Urothelium cell line (cell line): ENCODE measurements around the gene MLANA.

Source experiments
- DNase-seq: peaks from one replicate; pipeline ENCODE4 v3.0.0; 2011; ENCODE audit warnings: low spot score, mixed read lengths
- FAIRE-seq: peaks from 2 replicates; lab custom pipeline; 2011; peaks lifted over from hg19 to GRCh38; lab: Jason Lieb, UNC

MLANA gene

DNA sequence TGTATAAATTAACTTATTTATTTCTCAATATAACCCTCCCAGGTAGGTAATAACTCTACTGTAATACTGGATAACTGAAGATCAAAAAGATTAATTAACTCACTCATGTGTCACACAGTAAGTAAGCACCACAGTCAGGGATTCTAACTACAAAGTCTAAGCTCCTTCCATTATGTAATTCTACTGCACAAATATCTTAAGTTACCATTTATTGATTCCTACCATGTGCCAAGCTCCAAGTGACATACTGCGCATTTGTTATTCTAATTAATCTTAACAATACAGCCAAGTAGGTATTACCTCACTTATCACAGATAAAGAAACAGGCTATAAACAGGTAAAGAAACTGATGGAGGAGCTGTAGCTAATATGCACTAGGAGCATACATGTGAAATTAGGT, 66.5 kb downstream of the MLANA start:
- DNase-seq (no peak), FAIRE-seq (no peak)

DNA sequence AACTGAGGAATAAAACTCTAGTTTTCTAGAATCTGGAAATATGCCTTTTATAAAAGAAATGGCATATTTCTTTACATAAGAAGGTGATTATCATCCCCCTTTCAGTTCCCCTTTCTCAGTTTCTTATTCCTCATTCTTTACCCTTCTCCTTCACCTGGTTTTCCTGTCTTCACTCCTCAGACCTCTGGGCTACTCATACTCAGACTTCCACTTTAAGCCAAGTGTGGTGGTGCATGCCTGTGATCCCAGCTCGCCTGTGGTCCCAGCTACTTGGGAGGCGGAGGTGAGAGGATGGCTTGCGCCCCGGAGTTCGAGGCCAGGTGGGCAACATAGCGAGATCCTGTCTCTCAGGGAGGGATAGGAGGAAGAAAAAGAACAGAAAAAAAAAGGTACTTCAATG, 67.6 kb downstream of the MLANA start:
- no peak for DNase-seq
- no peak for FAIRE-seq
